NCI-H128 (cell line): Measurements from ENCODE around the gene CCDC197.

Experiments used
- DNase-seq: peaks from one replicate; lab custom pipeline; 2025; ENCODE audit not compliant: unreplicated experiment; lab: John Stamatoyannopoulos, UW

The CCDC197 gene

GRCh38 chr14:93998871-93999403 lies 1.8 kb downstream of the CCDC197 start:
- no peak for DNase-seq

DNA sequence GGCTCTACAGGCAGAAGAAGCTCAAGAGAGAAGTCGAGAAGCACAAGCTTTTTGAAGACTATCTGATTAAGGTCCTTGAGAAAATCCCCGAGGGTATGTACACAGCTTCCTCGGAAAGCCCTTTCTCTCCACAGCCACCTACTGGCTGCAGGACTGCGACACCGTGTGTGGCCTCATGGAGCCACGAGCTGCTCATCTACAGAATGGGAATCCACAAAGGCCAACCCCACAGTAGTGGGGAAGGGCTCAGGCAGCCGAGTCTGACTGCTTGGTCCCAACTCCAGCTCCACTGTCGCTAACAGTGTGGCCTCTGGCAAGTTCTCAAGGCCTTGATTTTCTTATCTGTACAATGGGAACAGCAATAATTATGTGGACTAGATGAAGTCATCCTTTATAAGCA lies 2.5 kb downstream of the CCDC197 start:
- no peak for DNase-seq

GRCh38 chr14:94000267-94000666 lies 3.2 kb downstream of the CCDC197 start:
- no peak for DNase-seq

DNA sequence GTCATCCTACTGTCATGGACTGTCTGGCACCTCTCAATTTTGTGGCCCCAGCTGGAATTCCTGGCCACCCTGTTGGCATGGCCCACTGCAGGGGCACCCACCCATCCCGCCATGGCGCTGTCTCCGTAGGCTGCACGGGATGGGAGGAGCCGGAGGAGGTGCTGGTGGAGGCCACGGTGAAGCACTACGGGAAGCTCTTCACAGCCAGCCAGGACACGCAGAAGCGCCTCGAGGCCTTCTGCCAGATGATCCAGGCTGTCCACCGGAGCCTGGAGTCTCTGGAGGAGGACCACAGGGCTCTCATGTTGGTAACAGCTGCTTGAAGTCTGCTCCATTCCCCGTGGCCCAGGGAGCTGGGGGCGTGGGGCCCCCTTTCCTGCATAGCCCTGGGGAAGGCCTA lies 3.9 kb downstream of the CCDC197 start:
- no peak for DNase-seq

DNA sequence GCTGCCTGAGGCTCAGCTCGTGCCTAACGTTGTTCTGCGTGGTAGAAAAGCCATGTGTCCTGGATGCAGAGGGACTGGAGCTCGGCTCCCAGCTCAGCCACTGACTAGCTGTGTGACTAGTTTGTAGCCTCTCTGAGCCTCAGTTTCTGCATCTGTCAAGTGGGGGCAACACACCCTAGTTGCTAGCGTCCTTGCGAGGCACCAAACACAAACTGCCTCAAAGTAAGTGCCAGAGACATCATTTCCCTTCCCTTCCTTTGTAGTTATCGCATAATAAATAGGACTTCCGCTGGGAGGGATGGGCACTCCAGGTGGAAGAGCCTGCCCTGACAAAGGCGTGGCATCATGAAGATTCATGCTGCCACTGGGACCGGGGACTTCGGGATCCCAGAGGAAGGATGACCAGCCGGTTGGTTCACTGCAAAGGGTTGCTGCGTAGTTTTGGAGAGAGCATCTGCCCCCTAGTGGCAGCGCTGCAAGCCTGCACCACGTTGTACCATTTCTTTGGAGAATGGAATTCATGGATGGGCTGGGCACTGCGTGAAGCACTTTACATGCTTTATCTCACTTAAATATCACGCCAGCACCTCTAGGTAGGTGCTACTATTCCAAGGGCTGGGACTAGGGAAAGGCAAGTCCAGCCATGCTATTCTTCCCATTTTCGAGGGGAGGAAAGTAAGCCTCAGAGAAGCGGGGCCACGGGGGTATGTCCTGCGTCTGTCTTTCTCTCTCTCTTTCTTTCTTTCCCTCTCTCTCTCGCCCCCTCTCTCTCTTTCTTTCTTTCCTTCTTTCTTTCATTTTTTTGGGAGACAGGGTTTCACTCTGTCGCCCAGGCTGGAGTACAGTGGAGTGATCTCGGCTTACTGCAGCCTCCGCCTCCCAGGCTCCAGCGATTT lies 4.6 kb downstream of the CCDC197 start:
- DNase-seq = peak; percentile 20

GRCh38 chr14:94003397-94003796 lies 6.3 kb downstream of the CCDC197 start:
- DNase-seq = no peak

DNA sequence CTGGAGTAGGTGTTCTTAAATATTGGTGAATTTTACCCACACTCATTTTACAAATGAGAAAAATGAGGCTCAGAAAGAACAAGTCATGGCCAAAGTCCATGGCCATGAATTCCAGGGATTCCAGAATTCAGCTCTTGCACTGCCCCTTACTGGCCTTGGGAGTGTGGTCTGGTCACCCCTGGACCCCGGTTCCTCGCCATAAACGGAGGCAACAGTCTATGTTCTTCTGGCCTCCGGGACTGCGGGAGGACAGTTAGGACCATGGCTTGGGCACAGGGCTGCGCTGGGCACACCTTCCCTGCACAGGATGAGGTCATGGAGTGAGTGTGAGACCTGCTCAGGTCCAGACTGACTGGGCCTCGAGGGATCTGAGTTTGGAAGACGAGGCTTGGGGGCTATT lies 6.9 kb downstream of the CCDC197 start:
- DNase-seq = no peak

DNA sequence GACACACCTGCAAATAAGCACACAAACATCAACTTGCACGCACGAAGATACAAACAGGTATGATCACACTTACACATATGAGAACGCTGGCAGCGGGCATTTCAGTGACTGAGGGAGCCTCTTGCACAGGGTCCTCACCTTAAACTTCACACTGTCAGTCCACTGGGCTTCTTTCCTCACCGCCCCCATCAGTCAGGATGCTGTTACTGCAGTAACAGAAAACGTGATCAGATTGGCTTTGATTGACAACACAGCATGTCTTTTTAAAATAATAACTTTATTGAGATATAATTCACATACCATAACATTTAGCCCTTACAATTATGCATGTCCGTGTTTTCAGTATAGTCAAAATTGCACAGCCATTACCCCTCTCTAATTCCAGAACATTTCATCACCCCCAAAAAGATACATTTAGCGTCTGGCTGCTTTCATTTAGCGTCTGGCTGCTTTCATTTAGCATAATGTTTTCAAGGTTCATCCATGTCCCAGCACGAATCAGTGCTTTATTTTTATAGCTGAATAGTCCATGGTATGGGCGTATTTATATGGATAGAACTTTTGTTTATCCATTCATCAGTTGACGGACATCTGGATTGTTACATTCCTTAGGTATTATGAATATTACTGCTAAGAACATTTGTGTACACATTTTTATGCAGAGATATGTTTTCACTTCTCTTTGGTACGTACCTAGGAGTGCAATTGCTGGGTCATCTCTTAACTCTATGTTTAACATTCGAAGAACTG lies 8.4 kb downstream of the CCDC197 start:
- no peak for DNase-seq

- no peak for DNase-seq
Measured at GRCh38 chr14:94008234-94008633, 11.1 kb downstream of the CCDC197 start.

GRCh38 chr14:94009767-94010166 lies 12.7 kb downstream of the CCDC197 start:
- no peak for DNase-seq

GRCh38 chr14:94010625-94011024 lies 13.5 kb downstream of the CCDC197 start:
- DNase-seq = no peak

- DNase-seq = no peak
Measured at GRCh38 chr14:94011795-94012194, 14.7 kb downstream of the CCDC197 start.

- no peak for DNase-seq
Measured at GRCh38 chr14:94014382-94014781, 17.3 kb downstream of the CCDC197 start.

DNA sequence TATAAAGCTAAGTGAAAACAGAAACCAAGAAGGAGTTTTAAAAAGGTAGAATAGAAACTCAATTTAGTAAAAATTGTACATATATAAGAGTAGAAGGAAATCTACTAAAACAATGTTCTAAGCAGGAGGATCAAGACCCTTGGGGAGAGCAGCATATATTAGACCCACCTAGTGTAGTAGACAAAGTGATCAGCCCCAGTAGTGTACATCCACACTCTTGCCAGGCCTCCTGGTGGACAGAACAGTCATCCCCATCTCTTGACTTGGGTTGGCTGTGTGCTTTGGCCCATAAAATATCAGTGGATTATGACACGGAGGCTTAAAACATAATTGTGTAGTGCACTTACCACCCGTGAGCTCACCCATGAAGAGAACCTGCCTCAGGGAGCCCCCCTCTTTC lies 18.1 kb downstream of the CCDC197 start:
- DNase-seq = no peak

DNA sequence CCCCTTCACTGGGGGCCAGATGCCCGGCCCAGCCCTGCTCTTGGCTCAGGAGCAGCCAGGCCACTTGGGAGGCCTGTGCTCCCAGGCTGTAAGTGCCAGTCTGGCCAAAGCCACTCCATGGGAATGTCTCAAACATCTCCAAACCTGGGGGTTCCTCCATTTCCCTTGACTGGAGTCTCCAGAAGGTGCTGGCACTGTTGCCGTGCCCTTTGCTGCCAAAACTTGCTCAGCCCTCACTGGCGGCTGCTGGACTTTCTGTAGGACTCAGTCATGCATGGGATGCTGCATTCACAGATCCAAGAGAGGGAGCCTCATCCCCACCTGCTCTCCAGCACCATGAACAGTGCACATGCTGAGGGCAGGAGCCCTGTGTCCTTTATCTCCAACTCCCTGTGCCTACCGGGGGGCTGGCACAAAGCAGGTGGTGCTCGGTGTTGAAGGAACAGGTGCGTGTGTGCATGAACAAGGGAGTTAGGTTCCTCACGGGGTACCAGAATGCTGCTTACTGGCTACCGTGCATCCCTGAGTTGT lies 19.4 kb downstream of the CCDC197 start:
- no peak for DNase-seq

DNA sequence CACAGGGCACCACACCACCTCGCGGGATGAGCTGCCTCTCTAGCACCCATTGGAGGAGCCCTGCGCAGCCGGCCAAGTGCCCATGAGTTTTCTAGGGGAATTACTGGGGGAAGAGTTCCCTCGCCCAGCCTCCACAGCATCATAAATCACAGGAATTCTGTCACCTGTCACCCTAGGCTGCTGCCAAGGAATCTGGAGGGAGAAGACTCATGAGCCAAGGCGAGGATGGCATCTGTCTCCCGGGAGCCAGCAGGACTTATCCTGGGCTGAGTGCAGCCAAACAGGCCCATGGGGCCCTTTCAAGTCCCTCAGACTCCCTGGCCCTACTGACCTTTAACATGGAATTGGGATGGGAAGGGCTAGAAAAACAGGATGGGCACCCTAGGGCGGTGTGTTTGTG lies 21.2 kb downstream of the CCDC197 start:
- DNase-seq = no peak

- no peak for DNase-seq
Measured at GRCh38 chr14:94019329-94019728, 22.2 kb downstream of the CCDC197 start.

GRCh38 chr14:94020267-94020666 lies 23.2 kb downstream of the CCDC197 start:
- no peak for DNase-seq

GRCh38 chr14:94021001-94021400 lies 23.9 kb downstream of the CCDC197 start:
- no peak for DNase-seq

DNA sequence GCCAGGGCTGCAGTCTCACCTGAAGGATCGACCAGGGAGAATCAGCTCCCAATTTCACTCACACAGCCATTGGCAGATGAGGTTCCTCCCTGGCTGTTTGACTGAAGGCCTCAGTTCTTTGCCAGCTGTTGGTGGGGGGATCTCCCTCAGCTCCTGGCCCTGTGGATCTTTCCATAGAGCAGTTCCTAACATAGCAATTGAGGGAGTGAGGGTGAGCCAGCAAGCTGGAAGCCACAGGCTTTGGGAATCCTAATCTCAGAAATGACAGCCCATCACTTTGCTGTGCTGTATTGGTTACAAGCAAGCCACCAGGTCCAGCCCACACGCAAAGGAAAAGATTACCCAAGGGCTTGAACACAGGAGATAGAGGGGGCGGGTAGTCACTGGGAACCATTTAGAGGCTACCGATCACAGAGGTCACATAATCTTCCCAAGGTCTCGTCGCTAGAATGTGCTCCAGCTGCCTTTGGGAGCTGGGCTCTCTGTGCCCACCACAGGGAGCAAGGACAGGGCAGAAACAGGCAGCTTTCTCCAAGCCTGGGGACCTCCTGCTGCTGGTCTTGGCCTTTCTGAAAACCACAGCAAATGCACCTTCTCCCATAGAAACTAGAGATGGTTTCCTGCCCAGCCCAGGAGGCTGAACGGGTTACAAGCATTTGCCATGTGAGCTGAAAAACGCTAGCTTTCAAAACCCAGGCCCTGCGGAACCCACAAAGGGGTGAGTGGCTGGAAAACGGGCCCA lies 24.5 kb downstream of the CCDC197 start:
- DNase-seq = no peak
